GM12875 (cell line): ENCODE results near the gene CDRT4.

Experiments used
- H3K4me3 ChIP-seq: one replicate; pipeline ENCODE4 v1.5.1; 2011; ENCODE audit warnings: low read depth, low read length, control low read depth
- TF ChIP-seq, protein P1 (sequence below): IDR thresholded peaks from 2 replicates; pipeline ENCODE4 v1.5.1; 2011; ENCODE audit warnings: low read depth, mild to moderate bottlenecking, control low read depth, inconsistent platforms, low read length, moderate library complexity, borderline replicate concordance; ENCODE audit not compliant: insufficient read depth

Gene CDRT4

GRCh38 chr17:15398291-15398690 lies 69.1 kb downstream of the CDRT4 start:
- no peak overlapping the region for H3K4me3 ChIP-seq
- TF ChIP-seq, protein P1, sequence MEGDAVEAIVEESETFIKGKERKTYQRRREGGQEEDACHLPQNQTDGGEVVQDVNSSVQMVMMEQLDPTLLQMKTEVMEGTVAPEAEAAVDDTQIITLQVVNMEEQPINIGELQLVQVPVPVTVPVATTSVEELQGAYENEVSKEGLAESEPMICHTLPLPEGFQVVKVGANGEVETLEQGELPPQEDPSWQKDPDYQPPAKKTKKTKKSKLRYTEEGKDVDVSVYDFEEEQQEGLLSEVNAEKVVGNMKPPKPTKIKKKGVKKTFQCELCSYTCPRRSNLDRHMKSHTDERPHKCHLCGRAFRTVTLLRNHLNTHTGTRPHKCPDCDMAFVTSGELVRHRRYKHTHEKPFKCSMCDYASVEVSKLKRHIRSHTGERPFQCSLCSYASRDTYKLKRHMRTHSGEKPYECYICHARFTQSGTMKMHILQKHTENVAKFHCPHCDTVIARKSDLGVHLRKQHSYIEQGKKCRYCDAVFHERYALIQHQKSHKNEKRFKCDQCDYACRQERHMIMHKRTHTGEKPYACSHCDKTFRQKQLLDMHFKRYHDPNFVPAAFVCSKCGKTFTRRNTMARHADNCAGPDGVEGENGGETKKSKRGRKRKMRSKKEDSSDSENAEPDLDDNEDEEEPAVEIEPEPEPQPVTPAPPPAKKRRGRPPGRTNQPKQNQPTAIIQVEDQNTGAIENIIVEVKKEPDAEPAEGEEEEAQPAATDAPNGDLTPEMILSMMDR, result no peak

GRCh38 chr17:15397620-15398019 lies 69.8 kb downstream of the CDRT4 start:
- no peak overlapping the region for H3K4me3 ChIP-seq
- TF ChIP-seq, protein P1, result no peak

DNA sequence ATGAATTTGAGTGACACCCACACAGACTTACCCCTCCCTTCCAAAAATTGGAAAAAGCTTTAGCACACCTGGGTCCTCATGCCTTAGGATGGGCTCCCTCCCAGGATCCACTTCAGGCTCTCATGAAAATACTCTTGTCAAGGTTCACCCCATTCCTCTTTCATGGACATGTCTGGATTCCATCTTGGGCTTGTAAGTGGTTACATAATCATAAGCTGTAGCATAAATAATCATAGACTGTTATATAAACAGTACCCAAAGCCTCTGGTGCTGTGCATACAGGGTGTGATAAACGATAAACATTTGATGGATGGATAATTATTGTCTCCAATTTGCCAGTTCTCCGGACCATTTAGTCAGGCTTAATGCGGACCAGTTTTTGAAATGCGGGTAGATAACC lies 72.3 kb downstream of the CDRT4 start:
- TF ChIP-seq, protein P1, result no peak
- no peak overlapping the region for H3K4me3 ChIP-seq

- no peak overlapping the region for H3K4me3 ChIP-seq
- TF ChIP-seq, protein P1, result no peak
These were observed 74.0 kb downstream of the CDRT4 start for GRCh38 chr17:15393414-15393813.

- no peak overlapping the region for H3K4me3 ChIP-seq
- TF ChIP-seq, protein P1, result no peak
These were observed 75.1 kb downstream of the CDRT4 start for GRCh38 chr17:15392326-15392741.

DNA sequence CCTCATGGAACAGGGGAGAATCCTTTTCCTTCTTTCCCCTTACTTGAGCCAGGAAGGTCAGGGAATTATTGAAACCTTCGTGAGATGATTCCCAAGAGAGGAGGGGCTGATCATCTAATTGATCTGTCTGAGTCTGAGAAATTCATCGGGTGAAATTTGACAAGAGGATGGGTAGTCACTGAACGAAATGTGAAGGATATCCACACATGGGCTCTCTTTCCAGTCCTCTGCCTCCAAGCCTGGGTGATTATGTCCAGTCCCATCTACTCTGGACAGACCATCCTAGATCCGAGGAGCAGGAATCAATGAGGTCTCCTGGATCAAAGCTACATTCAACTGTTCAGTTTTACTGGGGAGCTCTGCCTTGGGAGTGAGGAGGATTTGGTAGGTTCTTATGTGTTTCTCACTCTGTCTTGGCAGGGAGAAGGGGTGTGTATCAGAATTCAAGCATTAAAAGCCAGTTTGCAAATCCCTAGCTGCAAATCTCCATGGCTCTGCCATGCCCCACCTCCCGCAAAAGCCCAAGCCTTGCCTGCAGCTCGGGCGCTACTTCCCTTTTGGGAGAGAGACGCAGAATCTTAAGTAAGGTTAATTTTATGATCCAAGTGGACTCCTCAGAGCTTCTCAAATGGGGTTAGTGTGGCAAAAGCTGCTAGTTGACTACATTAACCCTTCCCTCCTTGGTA lies 78.9 kb downstream of the CDRT4 start:
- H3K4me3 ChIP-seq, result no peak overlapping the region
- TF ChIP-seq, protein P1, result no peak

GRCh38 chr17:15386083-15386482 lies 81.3 kb downstream of the CDRT4 start:
- no peak overlapping the region for H3K4me3 ChIP-seq
- TF ChIP-seq, protein P1, result no peak
